Measurements from ENCODE around the gene LBHD2. TPM values are rescaled to one million over a fixed set of nuclear protein-coding genes. Genes with fewer than 3 reads are reported as not detected.

Gene LBHD2
- total RNA-seq, 6 experiments from 2014 or later, result not detected

DNA sequence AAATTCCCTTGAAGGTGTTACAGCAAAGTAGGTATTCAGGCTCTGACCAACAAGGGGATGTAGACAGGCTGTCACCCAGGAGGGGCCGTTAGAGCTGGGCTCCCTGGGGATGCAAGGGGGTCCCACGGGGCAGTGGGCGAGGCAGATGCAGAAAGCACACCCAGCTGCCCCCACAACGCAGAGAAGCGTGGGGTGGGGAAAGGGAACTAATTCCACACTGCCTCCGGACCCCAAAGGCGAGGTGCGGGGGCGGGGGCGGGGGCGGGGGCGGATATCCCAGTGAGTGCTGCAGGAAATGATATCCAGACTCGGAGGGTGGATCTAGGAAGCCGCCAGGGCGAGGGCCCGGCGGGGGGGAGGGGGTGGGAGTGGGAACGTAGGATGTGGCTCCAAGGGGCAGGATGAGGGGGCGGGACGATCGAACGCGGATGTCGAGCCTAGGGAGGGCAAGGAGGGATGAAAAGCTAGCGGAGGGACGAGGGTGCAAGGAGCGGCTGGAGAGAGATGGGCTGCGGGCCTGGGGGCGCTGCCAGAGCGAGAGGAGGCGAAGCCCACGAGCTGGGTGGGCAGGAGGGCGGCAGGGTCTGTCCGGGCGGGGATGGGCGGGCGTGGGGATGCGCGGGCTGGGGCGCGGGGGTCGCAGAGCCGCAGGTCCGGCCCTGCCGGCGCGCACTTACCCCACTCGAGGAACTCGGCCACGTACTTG is 27.5 kb upstream of the LBHD2 start:
- WGBS (ENCODE audit: insufficient coverage, low coverage, low lambda C conversion rate, missing lambda C conversion rate), result 1% methylated on average over 23 of the region's 50 CpGs
- Histone ChIP-seq H3K4me3 (peak overlapping the region; percentile 76 to 96 (median 82)), H3K4me1 (peaks cover 0 to 44% (median 11%) of the 10 kb centered on the region in 4 donors), H3K9me3 (no peaks in the 10 kb centered on the region), H3K36me3 (no peaks in the 10 kb centered on the region), H3K27me3 (no peaks in the 10 kb centered on the region), H3K27ac (peak overlapping the region; percentile 75 to 90 (median 88))
- peak; percentile 32 to 59 (median 50) for ATAC-seq
- intact Hi-C loops (cut with DNase I), result no loop called here
- DNase-seq, result peak; percentile 82 to 88 (median 83)
- TF ChIP-seq, protein P1, sequence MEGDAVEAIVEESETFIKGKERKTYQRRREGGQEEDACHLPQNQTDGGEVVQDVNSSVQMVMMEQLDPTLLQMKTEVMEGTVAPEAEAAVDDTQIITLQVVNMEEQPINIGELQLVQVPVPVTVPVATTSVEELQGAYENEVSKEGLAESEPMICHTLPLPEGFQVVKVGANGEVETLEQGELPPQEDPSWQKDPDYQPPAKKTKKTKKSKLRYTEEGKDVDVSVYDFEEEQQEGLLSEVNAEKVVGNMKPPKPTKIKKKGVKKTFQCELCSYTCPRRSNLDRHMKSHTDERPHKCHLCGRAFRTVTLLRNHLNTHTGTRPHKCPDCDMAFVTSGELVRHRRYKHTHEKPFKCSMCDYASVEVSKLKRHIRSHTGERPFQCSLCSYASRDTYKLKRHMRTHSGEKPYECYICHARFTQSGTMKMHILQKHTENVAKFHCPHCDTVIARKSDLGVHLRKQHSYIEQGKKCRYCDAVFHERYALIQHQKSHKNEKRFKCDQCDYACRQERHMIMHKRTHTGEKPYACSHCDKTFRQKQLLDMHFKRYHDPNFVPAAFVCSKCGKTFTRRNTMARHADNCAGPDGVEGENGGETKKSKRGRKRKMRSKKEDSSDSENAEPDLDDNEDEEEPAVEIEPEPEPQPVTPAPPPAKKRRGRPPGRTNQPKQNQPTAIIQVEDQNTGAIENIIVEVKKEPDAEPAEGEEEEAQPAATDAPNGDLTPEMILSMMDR (IDR thresholded peaks at IDR 0.05), result peak in 1 of 4 donors; percentile 25
- no peak for TF ChIP-seq POLR2A (IDR thresholded peaks at IDR 0.05)

DNA sequence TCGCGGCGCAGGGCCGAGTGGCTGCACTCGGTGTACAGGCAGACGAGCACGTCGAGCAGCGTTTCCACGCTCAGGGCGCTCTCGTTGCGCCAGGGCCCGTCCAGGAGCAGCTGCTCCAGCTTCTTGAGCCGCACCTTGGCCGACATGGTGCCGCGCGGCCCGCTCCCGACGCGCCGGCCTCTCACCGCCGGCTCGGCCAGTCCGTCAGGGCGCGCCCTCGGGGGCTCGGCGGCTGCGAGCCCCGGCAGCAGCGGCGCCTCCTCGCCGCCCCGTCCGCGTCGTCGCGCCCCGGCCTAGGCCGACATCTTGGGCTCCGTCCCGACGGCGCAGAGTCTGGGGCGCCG is 27.0 kb upstream of the LBHD2 start:
- H3K27me3 ChIP-seq, result no peaks in the 10 kb centered on the region
- H3K27ac ChIP-seq, result peak overlapping the region; percentile 75 to 90 (median 88)
- WGBS (ENCODE audit: insufficient coverage, low coverage, low lambda C conversion rate, missing lambda C conversion rate), result no CpG with 5 or more reads among the region's 53 CpGs
- TF ChIP-seq, protein P1 (IDR thresholded peaks at IDR 0.05), result no peak
- peak; percentile 51 for TF ChIP-seq POLR2A (IDR thresholded peaks at IDR 0.05)
- H3K36me3 ChIP-seq, result no peaks in the 10 kb centered on the region
- ATAC-seq (peak in 1 of 4 donors; percentile 6), DNase-seq (peak in 2 of 3 donors; percentile 45 to 58)
- H3K4me3 ChIP-seq, result peak overlapping the region; percentile 76 to 96 (median 82)
- intact Hi-C loops (cut with DNase I), result no loop called here
- no peaks in the 10 kb centered on the region for H3K9me3 ChIP-seq
- H3K4me1 ChIP-seq, result peaks cover 0 to 38% (median 10%) of the 10 kb centered on the region in 4 donors

DNA sequence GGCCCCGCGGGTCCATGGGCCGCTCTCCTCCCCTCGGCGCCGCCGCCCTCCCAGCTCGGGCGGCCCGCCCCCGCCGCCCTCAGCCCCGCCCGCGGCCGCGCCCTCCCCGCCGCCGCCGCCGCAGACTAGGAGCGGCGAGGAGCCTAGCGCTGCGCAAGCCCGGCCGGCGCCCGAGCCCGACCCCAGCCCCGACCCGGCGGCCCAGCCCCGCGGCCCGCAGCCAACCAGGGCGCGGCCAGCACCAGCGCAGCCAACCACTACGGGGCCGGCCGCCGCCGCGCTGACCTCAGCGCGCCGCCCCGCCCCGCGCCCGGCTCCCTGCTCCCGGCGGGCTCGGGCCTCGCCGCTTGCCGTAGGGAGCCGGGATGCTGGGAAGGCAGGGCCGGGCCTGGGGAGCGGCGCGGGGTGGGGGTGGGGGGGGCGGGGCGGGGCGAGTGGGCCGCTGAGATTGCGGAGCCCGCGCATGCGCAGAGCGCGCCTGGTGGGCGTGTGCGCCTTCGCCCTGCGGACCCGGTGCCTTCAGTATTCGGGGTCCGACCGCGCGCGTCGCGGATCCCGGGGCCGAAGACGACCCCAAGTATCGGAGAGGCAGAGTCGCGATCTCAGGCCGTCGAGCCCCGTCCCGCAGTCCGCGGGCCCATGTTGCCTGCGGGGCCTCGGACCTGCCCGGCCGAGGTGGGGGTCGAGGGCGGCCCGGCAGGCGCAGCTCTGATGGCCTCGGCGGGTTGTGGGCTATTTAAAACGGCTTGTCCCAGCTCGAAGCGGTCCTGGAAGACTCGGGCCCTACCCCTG is 26.4 kb upstream of the LBHD2 start, which contains the start of gene CDC42BPB:
Gene CDC42BPB, minus strand, starts transcription at position 178 of the 792 bp plus-strand sequence. CDS start 376 bp downstream, outside the sequence.
- H3K4me3 ChIP-seq, result peak within 1 kb of the TSS; percentile 82 to 96 (median 94)
- peak; percentile 74 to 87 (median 84) for ATAC-seq
- no peaks in the 10 kb centered on the region for H3K27me3 ChIP-seq
- TF ChIP-seq, protein P1 (IDR thresholded peaks at IDR 0.05), result no peak
- TF ChIP-seq POLR2A (IDR thresholded peaks at IDR 0.05), result peak; percentile 6
- H3K9me3 ChIP-seq, result no peaks in the 10 kb centered on the region
- H3K4me1 ChIP-seq, result peaks cover 0 to 33% (median 10%) of the 10 kb centered on the region in 4 donors
- H3K36me3 ChIP-seq, result no peaks in the 10 kb centered on the region
- WGBS (ENCODE audit: insufficient coverage, low coverage, low lambda C conversion rate, missing lambda C conversion rate), result 0% methylated on average over 1 of the region's 113 CpGs
- peak within 1 kb of the TSS; percentile 75 to 90 (median 88) for H3K27ac ChIP-seq
- DNase-seq, result peak; percentile 92 to 94 (median 94)
- intact Hi-C loops (cut with DNase I), result no loop called here

DNA sequence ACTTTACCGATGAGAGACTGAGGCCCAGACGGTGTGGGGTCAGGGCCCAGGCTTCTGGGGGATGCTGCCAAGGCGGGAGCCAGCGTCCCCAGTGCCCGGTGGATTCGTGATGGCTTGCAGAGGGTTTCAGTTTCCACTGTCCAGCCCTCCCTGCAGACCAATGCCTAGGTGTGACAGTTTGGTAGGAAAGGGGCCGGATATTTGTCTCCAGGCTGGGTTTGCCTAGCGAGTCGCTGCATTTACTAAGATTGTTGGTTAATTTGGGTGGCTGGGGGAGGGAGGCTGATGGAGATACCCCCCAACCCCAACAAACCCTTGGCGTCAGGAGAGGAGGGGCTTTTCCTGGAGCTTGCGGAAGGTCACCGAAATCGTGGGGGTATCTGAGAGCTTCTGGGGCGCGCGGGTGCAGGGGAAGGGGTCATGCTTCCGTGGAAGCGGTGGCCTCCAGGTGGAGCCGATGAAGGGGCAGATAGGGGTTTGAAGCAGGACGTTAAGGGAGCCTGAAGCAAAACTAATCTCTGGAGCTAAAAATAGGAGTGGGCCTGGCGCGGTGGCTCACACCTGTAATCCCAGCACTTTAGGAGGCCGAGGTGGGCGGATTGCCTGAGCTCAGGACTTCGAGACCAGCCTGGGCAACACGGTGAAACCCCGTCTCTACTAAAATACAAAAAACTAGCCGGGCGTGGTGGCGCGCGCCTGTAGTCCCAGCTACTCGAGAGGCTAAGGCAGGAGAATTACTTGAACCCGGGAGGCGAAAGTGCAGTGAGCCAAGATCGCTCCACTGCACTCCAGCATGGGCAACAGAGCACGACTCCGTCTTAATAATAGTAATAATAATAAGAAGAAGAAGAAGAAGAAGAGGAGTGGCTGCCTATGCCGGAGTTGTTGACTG is 25.6 kb upstream of the LBHD2 start:
- no peak for DNase-seq
- peak overlapping the region; percentile 43 to 83 (median 66) for H3K27ac ChIP-seq

More for the DNA sequence above, 25.6 kb upstream of the LBHD2 start:
- intact Hi-C loops (cut with DNase I), result no loop called here
- WGBS (ENCODE audit: insufficient coverage, low coverage, low lambda C conversion rate, missing lambda C conversion rate), result 56% methylated on average over 30 of the region's 39 CpGs
- Histone ChIP-seq H3K4me1 (peaks cover 0 to 30% (median 10%) of the 10 kb centered on the region in 4 donors), H3K36me3 (no peaks in the 10 kb centered on the region), H3K9me3 (no peaks in the 10 kb centered on the region), H3K4me3 (peak overlapping the region; percentile 80 to 94 (median 82)), H3K27me3 (no peaks in the 10 kb centered on the region)
- ATAC-seq, result peak; percentile 1 to 11 (median 4)
- TF ChIP-seq, protein P1 (IDR thresholded peaks at IDR 0.05), result no peak
- no peak for TF ChIP-seq POLR2A (IDR thresholded peaks at IDR 0.05)

Data from right lobe of liver (tissue), 6 donors.